ENCODE data around the gene KCNIP3.

DNA sequence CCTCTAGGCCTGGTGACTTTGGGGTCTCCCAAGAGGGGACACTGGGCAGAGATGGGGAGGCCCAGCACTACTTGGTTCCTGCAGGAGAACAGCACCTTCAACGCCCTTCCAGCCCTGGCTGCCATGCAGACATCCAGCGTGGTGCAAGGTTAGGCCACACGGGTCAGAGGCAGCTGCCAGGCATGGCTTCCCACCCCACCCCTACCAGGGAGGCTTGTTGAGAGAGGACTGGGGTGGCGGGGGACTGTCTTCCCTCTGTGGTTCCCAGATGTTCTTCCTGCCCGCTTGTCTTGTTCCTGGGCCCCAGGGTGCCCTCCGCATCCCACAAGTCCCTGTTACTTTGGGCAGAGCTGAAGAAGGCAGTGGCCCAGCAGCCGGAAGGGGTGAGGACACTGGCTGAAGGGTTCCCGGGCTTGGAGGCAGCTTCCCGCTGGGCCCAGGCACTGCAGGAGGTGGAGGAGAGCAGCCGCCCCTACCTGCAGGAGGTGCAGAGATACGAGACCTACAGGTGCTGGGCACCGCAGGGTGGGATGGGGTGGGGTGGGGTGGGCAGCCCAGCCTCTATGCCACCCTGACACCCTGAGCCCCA is 18.4 kb upstream of the KCNIP3 start:
- TF ChIP-seq POLR2AphosphoS5 (IDR thresholded peaks at IDR 0.05; ENCODE audit: borderline replicate concordance, low read depth, low read length): no peak
- no peak for TF ChIP-seq EZH2 (IDR thresholded peaks at IDR 0.05)
